Bronchial epithelial cell (primary cell): Measurements from ENCODE around the gene DPPA4. TPM values are rescaled to one million over a fixed set of nuclear protein-coding genes. Genes with fewer than 3 reads are reported as not detected.

Experiments used
- DNase-seq: peaks from one replicate; pipeline ENCODE4 v3.0.0-alpha.2; 2010; ENCODE audit warnings: low read depth
- FAIRE-seq: peaks from 2 replicates; lab custom pipeline; 2011; peaks lifted over from hg19 to GRCh38; lab: Jason Lieb, UNC
- H3K27me3 ChIP-seq: 2 replicates; pipeline ENCODE4 v1.5.1; 2011; ENCODE audit warnings: low read length; ENCODE audit not compliant: control insufficient read depth, insufficient read depth
- H3K36me3 ChIP-seq: 2 replicates; pipeline ENCODE4 v1.5.1; 2011; ENCODE audit warnings: low read length; ENCODE audit not compliant: control insufficient read depth, insufficient read depth
- H3K4me3 ChIP-seq: 2 replicates; pipeline ENCODE4 v1.5.1; 2011; ENCODE audit warnings: mild to moderate bottlenecking, low read depth, low read length, control low read depth
- total RNA-seq: library from RNA; depleted of rRNA; stranded (reverse); fragments of >200 nt; gene quantifications from 2 replicates; pipeline ENCODE4 v1.2.1, GENCODE V29; 2014
- TF ChIP-seq, protein P1 (sequence below): IDR thresholded peaks from 2 replicates; pipeline ENCODE4 v1.5.1; 2011; ENCODE audit warnings: mild to moderate bottlenecking, moderate library complexity, low read length, control low read depth, inconsistent platforms; ENCODE audit not compliant: insufficient read depth, severe bottlenecking

DPPA4 gene
- total RNA-seq, 1 donor from 2014 or later, result not detected

DNA sequence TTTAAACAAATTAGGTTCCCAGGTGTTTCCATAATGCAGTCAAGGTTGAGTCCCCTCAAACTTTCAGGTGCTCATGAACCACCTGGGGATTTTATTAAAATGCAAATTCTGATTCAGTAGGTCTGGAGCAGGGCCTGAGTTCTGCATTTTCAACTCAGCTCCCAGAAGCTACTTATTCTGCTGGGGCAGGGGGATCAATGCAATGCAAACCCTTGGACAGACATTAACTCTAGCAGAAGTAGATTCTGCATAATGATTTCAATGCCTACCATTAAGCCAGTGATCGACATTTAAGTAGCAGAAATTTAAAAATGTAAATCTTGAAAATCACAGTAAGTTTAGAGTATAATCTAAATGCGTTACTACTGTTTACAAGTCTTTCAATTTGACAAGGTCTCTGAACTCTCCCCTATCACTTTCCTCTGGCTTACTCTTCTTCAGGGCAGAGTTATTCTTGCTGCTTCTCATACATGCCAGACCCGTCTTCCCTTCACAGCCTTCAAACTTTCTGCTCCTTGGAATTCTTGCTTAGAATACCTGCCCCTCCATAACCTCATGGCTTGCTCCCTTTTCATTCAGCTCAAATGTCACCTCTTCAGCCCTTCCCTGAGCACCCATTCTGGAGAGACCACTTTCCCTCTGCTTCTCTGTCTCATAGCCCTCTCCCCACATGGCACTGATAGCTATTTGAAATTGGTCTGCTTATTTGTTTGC is 19.3 kb upstream of the DPPA4 start:
- TF ChIP-seq, protein P1, sequence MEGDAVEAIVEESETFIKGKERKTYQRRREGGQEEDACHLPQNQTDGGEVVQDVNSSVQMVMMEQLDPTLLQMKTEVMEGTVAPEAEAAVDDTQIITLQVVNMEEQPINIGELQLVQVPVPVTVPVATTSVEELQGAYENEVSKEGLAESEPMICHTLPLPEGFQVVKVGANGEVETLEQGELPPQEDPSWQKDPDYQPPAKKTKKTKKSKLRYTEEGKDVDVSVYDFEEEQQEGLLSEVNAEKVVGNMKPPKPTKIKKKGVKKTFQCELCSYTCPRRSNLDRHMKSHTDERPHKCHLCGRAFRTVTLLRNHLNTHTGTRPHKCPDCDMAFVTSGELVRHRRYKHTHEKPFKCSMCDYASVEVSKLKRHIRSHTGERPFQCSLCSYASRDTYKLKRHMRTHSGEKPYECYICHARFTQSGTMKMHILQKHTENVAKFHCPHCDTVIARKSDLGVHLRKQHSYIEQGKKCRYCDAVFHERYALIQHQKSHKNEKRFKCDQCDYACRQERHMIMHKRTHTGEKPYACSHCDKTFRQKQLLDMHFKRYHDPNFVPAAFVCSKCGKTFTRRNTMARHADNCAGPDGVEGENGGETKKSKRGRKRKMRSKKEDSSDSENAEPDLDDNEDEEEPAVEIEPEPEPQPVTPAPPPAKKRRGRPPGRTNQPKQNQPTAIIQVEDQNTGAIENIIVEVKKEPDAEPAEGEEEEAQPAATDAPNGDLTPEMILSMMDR, result no peak
- H3K27me3 ChIP-seq, result no peaks in the 10 kb centered on the region
- no peak for DNase-seq
- FAIRE-seq, result no peak
- no peak overlapping the region for H3K4me3 ChIP-seq
- H3K36me3 ChIP-seq, result no peaks in the 10 kb centered on the region

DNA sequence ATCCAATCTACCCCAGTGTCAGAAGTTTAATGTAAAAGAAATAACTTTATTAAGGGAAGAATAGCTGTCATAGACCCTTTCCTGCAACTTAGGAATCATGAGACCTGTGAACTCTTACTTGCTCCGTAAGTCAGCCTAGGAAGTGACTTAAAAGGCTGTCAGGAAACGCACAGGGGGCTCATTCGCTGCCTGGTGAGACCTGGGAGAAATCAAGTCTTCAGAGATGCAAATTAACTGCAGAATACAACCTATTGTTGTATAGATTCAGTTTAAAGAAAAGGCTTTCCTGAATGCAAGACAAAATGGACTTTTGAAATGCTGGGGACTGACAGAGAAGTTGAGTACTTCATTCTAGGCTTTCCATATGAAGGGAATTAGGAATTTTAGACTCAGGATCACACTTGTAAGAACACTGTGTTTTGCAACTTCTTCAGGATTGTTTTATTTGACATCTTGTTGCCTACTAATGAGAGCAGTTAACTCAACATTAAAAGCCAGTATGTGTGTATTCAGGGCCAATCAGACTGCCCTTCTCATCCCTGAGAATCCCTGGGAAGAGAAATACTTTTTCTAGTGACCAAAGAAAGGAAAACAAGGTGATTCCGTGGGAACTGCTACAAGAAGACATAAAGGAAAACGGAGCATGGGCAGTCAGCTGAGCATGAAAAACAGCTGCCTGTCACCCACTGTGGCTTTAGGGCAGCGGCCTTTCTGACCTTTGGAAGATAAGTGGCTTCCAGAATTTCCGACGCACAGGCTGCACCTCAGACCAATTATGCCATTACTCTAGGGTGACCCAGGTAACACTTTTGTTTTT is 18.5 kb upstream of the DPPA4 start:
- H3K27me3 ChIP-seq, result no peaks in the 10 kb centered on the region
- FAIRE-seq (no peak), DNase-seq (no peak)
- no peaks in the 10 kb centered on the region for H3K36me3 ChIP-seq
- TF ChIP-seq, protein P1, result no peak
- H3K4me3 ChIP-seq, result no peak overlapping the region

DNA sequence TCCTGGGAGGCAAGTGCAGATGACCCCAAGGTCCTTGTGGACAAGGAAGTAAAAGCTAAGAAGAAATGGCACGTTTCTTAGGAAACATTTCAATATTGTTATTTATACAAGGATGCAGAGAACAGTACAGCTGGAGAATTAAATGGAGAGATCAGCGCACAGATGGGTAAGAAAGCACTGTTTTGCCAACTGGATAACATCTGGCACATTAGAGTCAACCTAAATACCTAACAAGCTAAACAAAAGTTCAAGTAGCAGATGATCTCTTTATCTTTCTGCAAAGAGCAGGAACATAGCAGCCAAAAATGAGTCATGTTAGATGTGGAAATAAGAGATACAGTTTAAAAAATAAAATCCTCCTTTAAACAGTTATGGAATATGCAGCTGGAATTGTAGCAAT is 15.7 kb upstream of the DPPA4 start:
- no peak for DNase-seq
- Histone ChIP-seq H3K27me3 (no peaks in the 10 kb centered on the region), H3K4me3 (no peak overlapping the region)

DNA sequence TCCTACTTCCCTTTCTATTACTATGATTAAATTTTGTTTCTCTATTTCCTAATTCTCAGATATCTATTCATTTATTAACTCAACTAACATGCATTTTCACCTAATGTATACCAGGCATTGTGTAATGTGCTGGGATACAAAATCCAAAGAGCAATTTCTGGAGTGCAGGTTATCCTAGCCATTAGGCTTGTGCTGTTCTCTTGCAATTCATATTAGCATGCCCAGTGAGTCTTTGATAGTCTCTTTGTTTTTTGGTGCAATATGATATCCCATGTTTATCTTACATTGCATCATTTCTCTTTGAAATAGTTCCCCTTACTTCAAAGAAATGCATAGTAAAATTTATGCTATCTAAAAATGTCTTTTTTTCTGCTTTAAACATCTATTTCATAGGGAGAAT is 13.9 kb upstream of the DPPA4 start:
- no peaks in the 10 kb centered on the region for H3K36me3 ChIP-seq

More for the DNA sequence above, 15.7 kb upstream of the DPPA4 start:
- TF ChIP-seq, protein P1, result no peak
- no peak for FAIRE-seq
- no peaks in the 10 kb centered on the region for H3K36me3 ChIP-seq

DNA sequence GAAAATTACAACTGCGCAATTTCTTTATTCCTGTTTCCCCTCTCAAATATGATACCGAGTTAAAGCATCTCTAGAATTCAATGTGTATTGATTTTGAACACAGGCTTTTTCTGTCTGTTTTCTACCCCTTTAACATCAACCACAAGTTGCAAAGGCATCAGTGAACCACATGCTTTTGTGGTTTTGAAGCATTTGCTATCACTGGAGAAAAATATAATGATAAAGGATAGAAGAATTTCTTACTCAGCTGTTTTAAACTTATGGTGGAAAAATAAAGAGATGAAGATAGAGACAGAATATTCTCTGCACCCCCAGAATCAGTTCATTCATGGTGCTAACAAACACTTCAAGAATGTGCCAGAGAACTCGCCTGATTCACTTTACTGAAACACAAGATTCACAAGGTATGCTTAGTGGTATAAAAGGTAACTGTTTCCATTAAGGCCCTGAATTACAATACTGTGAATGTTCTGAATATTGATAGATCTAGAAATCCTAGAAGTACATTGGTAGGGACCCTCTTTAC is 9.5 kb upstream of the DPPA4 start:
- TF ChIP-seq, protein P1, result no peak
- no peaks in the 10 kb centered on the region for H3K27me3 ChIP-seq
- FAIRE-seq (no peak), DNase-seq (no peak)
- H3K4me3 ChIP-seq, result no peak overlapping the region
- no peaks in the 10 kb centered on the region for H3K36me3 ChIP-seq

More for the DNA sequence above, 13.9 kb upstream of the DPPA4 start:
- TF ChIP-seq, protein P1, result no peak
- Histone ChIP-seq H3K4me3 (no peak overlapping the region), H3K27me3 (no peaks in the 10 kb centered on the region)
- no peak for FAIRE-seq
- no peak for DNase-seq
